HG03108 (cell line): ENCODE results near the gene ARID1A.

Experiments used
- ATAC-seq: cut with Tn5 transposase; IDR thresholded peaks from one replicate; pipeline ENCODE4 v1.9.1; 2021; ENCODE audit warnings: moderate library complexity; ENCODE audit not compliant: unreplicated experiment

Gene ARID1A

DNA sequence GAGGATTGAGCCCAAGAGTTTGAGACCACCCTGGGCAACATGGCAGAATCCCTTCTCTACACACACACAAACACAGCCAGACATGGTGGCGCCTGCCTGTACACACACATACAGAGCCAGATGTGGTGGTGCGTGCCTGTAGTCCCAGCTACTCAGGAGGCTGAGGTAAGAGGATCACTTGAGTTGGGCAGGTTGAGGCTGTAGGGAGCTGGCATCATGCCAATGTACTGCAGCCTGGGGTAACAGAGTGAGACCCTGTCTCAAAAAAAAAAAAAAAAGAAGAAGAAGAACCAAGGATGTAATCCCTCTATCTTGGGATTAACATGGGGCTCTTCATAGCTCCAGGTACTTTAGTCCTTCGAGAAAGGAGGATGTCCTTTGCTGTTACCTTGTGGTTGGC lies 62.5 kb downstream of the ARID1A start:
- ATAC-seq, result no peak

DNA sequence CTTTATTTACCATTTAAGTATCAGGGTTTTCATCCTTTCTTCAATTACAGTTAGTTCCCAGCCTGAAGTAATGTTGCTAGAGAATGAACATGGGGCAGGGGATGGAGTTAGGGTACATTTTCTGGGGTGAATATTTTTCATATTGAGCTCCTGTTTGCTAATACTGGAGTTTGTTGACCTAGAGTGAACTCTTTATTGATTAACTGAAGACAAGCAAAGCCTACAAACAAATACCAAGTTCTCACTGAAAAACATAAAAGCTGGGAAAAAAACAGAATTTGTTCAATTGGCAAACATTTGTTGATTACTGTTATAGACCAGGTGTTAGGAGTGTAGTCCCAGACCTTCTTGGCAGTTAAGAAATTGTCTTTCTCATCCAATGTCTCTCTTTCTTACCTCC lies 63.7 kb downstream of the ARID1A start:
- ATAC-seq, result no peak

DNA sequence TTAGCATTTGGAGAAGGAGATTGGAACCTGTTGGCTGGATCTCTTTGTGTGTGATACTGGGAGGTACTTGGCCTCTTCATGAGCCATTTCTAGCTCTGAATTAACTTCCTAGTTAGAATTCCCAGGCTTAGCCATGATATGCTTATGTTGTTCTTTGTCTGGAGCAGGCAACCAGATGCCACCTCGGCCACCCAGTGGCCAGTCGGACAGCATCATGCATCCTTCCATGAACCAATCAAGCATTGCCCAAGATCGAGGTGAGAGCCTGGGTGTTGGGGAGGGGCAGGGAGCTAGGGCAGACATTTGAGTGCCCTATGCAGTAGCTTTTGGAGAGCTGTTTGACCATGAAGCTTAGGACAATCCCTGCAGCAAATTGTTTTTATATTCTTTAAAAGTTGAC lies 65.4 kb downstream of the ARID1A start:
- no peak for ATAC-seq

- no peak for ATAC-seq
Observed at GRCh38 chr1:26767714-26768113, 71.9 kb downstream of the ARID1A start.

DNA sequence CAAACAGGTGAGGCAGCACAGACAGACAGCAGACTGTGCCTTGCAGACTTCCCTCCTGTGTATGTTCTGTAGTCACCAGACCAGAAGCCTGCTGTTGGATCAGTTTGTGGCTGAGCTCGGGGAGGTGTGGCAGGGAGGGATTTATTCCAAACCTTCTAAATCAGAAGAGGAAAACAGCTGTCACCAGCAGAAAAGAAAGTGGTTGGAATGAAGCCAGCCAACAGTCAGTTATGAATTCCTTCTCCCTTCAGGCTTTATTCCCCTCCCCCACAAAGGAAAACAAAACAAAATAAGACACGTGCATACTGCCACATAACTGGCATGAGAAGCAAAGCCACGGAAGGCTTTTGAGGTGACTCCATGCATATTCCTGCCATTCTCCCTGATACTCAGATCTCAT lies 72.9 kb downstream of the ARID1A start:
- ATAC-seq, result no peak

GRCh38 chr1:26771285-26771642 lies 75.4 kb downstream of the ARID1A start:
- no peak for ATAC-seq

DNA sequence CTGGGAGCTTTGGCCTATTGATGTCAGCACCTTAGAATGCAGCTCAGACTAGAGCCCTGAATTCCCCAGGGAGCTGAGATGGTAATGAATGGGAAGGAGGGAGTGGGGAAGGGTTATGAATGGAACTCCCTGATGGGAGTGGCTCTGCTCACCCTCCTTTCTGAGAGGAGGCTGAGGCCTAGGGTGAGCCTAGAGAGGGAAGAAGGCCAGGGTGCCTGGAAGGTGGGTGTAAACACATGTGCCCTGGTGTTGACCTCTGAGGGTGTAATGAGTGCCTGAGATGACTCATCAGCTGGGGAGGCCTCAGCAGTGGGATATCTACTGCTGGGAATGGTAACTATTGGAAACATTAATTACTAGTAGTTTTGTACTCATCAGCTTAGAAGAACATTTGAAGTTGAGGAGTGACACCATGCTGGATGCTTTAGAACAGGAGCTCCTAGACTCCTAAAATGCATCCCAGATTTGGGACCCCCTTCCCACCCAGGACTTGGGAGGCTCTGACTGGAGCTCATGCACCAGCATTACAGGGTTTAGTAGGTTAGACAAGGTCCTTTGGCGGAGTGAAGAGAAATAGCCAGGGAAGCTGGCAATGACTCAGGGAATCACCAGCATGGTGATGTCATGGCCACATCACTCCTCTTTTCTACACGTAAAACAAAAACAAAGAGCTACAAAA lies 76.0 kb downstream of the ARID1A start:
- ATAC-seq, result no peak

DNA sequence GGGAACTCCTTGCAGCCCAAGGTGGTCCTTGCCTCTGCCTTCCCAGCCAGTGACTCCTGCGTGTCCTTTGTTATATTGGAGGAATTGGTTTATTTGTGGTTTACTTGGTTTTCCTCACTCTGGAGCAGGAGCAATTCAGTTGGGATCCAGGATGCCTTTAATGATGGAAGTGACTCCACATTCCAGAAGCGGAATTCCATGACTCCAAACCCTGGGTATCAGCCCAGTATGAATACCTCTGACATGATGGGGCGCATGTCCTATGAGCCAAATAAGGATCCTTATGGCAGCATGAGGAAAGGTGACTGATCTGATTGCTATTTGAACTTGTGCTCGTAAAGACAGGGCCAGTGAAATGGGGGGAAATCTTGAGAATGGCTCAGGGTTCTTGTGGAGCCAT lies 76.9 kb downstream of the ARID1A start:
- no peak for ATAC-seq

GRCh38 chr1:26774462-26774861 lies 78.6 kb downstream of the ARID1A start:
- ATAC-seq, result no peak

- ATAC-seq, result no peak
Observed at GRCh38 chr1:26775666-26776065, 79.9 kb downstream of the ARID1A start.

- ATAC-seq, result no peak
Observed at GRCh38 chr1:26779098-26779668, 83.4 kb downstream of the ARID1A start.

DNA sequence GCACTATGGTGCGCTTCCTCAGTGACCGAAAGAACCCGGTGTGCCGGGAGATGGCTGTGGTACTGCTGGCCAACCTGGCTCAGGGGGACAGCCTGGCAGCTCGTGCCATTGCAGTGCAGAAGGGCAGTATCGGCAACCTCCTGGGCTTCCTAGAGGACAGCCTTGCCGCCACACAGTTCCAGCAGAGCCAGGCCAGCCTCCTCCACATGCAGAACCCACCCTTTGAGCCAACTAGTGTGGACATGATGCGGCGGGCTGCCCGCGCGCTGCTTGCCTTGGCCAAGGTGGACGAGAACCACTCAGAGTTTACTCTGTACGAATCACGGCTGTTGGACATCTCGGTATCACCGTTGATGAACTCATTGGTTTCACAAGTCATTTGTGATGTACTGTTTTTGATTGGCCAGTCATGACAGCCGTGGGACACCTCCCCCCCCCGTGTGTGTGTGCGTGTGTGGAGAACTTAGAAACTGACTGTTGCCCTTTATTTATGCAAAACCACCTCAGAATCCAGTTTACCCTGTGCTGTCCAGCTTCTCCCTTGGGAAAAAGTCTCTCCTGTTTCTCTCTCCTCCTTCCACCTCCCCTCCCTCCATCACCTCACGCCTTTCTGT lies 84.6 kb downstream of the ARID1A start:
- ATAC-seq, result no peak

- ATAC-seq, result no peak
Observed at GRCh38 chr1:26781206-26781825, 85.5 kb downstream of the ARID1A start.

DNA sequence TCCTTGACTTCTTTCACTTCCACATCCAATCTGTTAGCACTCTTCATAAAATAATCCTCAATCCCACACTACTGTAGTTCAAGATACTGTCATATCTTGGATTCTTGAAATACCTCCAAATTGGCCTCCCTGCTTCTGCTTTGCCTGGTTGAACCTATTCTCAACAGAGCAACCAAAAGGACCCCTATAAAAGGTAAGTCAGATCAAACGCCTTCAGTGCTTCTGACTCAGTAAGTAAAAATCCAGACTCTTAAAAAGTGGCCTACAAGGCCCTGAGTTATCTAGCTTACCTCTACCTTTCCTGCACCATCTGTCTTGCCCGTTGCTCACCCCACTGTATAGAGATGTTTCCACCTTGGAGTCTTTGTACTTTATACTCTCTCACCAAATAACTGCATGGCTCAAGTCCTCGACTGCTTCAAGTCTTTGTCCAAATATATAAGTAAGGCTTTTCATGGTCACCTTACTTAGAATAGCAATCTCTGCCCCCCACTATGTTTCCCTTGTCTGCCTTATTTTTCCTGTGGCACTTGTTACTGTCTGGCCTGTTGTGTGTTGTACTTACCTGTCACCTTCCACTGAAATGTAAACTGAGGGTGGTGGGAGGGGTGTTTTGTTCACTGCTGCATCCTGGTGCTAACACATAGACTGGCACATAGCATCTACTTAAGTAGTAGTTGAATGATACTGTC lies 86.9 kb downstream of the ARID1A start:
- no peak for ATAC-seq

- no peak for ATAC-seq
Observed at GRCh38 chr1:26783646-26784022, 87.8 kb downstream of the ARID1A start.

GRCh38 chr1:26784023-26784871 lies 88.4 kb downstream of the ARID1A start:
- no peak for ATAC-seq

DNA sequence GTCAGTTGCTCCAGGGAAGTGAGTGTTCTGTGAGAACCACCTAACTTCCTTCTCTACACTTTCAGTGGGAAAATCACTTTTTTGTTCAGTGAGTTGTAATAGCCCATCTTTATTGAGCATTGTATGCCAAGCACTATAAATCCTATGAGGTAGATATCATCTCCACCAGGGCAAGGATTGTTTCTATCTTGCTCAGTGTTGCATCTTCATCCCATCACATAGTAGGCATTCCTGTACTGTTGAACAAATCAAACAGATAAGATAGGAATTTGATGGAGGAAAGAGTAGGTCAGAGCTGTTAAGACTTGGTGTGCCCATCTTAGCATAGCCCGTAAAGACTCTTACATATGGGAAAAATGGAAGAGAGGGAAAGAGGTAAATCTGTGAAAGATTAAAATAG lies 89.1 kb downstream of the ARID1A start:
- ATAC-seq, result no peak

GRCh38 chr1:26785611-26786436 lies 90.0 kb downstream of the ARID1A start:
- no peak for ATAC-seq

DNA sequence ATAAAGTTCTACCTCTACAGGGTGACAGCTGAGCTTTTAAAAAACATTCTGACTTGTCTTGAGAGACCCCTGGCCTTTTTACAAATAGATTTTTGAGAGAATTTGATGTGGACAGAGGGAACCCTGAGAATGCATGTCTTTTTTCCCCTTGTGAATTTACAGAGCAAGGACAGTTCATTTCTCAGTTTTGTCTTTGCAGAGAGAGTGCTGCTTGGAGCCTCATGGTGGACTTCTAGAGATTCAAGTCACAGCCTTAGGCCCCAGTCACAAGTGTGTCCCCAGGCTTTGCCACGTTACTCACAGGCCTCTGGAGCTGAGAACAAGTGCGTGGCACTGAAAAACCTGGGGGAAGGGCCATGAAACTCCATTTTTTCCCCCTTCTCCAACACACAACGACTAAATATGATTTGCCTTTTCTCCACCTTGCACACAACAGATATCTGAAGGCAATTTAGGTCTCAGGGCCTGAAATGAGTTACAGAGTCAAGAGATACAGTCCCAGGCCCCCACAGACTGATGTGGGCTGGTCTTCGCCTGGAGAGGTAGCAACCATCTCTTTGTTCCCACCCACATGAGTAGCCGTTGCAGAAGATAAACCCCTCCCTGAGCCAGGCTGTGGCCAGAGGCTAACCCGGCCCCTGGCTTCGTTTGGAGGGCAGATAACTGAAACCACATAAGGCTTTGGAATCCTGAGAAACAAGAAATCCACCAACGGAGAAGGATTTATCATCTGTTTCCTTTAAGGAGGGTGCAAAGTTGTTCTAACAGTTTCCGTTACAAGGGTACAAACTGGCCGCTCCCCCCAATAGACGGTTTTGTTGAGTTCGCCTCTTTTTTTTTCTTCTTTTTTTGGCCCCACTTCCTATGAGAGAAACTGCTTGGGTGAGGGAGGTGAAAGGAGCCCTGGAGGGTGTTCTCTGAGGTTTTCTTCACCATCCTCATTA lies 90.9 kb downstream of the ARID1A start:
- ATAC-seq, result no peak
